Measurements from ENCODE around the gene SLCO3A1. TPM values are rescaled to one million over a fixed set of nuclear protein-coding genes. Genes with fewer than 3 reads are reported as not detected.

SLCO3A1 gene
- total RNA-seq, 1 experiment from 2014 or later = 5.1 TPM

DNA sequence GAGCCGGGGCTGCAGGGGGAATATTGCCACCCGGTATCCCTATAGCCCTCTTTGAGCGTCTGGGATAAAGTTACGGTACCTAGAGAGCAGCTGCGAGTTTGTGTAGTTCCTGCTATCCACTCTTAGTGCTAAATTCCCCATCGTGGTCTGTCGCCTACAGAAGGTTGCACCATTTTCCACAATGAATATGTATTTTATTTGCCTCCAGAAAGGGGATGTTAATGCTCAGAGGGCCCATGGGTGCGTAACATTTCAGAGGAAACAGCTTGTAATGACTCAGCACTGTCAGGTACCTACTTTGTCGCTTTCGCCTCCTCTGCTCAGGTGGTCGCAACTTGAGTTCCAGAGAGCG, 1.1 kb downstream of the SLCO3A1 start:
- DNase-seq (ENCODE audit: low read depth, low spot score) (no peak), ATAC-seq (no peak)
- TF ChIP-seq SIN3A (IDR thresholded peaks at IDR 0.05; ENCODE audit: low read depth) (no peak), RAD21 (IDR thresholded peaks at IDR 0.05; ENCODE audit: low read depth) (no peak), YY1 (IDR thresholded peaks at IDR 0.05; ENCODE audit: extremely low read depth, insufficient replicate concordance, low read depth, low read length) (no peak), FOSL1 (IDR thresholded peaks at IDR 0.05; ENCODE audit: low read depth) (no peak), JUND (IDR thresholded peaks at IDR 0.05) (no peak), ELF1 (IDR thresholded peaks at IDR 0.05; ENCODE audit: borderline replicate concordance, low read depth) (no peak), SRF (IDR thresholded peaks at IDR 0.05; ENCODE audit: low read depth) (no peak), ZNF274 (IDR thresholded peaks at IDR 0.05; ENCODE audit: low read depth, low read length) (no peak), SP1 (IDR thresholded peaks at IDR 0.05; ENCODE audit: low read depth) (no peak), EZH2 (IDR thresholded peaks at IDR 0.05) (no peak), EZH2phosphoT487 (IDR thresholded peaks at IDR 0.05; ENCODE audit: borderline replicate concordance) (no peak)
- TF ChIP-seq, protein P1, sequence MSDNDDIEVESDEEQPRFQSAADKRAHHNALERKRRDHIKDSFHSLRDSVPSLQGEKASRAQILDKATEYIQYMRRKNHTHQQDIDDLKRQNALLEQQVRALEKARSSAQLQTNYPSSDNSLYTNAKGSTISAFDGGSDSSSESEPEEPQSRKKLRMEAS (IDR thresholded peaks at IDR 0.05) = no peak
- BruUV-seq (replicated peaks) = no TSS peak
- Histone ChIP-seq H2AFZ (ENCODE audit: low read depth, low read length, poor library complexity, severe bottlenecking) (no peak overlapping the region), H3K9me2 (ENCODE audit: insufficient read depth) (no peaks in the 10 kb centered on the region), H3K79me2 (ENCODE audit: insufficient read depth, low read length) (no peaks in the 10 kb centered on the region), H3K4me3 (replicated peaks in 1 of 2; ENCODE audit: low read depth in 1 of 2, low read length in 2 of 2) (no peak overlapping the region), H3K27ac (ENCODE audit: low read depth, low read length) (no peak overlapping the region), H3K27me3 (ENCODE audit: insufficient read depth, low read length) (peaks cover 11% of the 10 kb centered on the region; the same call in 1 of the 2 replicates), H3K4me1 (ENCODE audit: control insufficient read depth in 1 of 2, insufficient read depth in 2 of 2, low read length in 2 of 2) (peaks cover 0 to 16% of the 10 kb centered on the region in 2 experiments; a peak in 2 of 4 replicates), H3K9ac (ENCODE audit: low read length) (no peak overlapping the region), H3K9me3 (ENCODE audit: control insufficient read depth in 1 of 2, insufficient read depth in 1 of 2, low read depth in 1 of 2, low read length in 2 of 2) (no peaks in the 10 kb centered on the region), H3K36me3 (ENCODE audit: control insufficient read depth in 1 of 2, insufficient read depth in 2 of 2, low read length in 2 of 2) (no peaks in the 10 kb centered on the region), H4K20me1 (ENCODE audit: insufficient read depth) (no peaks in the 10 kb centered on the region), H3K4me2 (ENCODE audit: low read length) (peak overlapping the region; percentile 95)
- RAD21 ChIA-PET (ENCODE audit: low non-redundant PET in 1 of 2, low total read pairs in 2 of 2, uncharacterized antibody in 2 of 2, unreplicated experiment in 2 of 2) = interaction anchor here in 1 of 2 experiments (0.5 kb wide), 1 partner anchor 29 kb away, joined by 3 read pairs; no protein-coding TSS in a partner anchor
- CTCF ChIA-PET = interaction anchor here (1.0 to 1.3 kb wide), 5 partner anchors 10 to 552 kb away, joined by 3 to 5 read pairs (median 3); no protein-coding TSS in a partner anchor
- POLR2A ChIA-PET = no interaction called here
- intact Hi-C loops (cut with micrococcal nuclease) = loop anchor here (5.0 kb wide), 1 partner anchor 147 kb away; no protein-coding TSS in a partner anchor

DNA sequence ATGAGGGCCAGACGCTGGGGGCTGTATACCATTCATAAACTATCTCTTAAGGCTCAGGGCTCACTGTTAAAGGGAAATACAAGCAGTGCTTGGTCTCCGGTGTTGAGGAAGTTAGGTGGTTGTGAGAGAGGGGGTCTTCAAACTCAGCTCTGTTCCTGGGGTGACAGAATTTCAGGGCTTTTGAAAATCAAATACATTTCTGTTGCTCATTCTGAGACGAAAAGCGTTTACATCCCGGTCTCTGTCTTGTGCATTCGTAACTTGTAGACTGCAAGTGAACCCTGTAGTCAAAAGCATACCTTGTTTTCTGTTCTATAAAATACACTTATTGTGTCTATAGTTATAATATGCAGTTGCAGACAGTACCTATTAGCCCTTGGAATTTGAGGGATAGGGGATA, 1.7 kb downstream of the SLCO3A1 start:
- no peak for TF ChIP-seq POLR2A (IDR thresholded peaks at IDR 0.05; ENCODE audit: borderline replicate concordance, extremely low read depth, insufficient read depth, insufficient read length)
- POLR2A ChIA-PET = no interaction called here
- no peak for ATAC-seq

More for the DNA sequence above, 1.7 kb downstream of the SLCO3A1 start:
- ChIA-PET CTCF (interaction anchor here (1.2 kb wide), 1 partner anchor 149 kb away, joined by 3 read pairs; no protein-coding TSS in a partner anchor), RAD21 (ENCODE audit: low non-redundant PET in 1 of 2, low total read pairs in 2 of 2, uncharacterized antibody in 2 of 2, unreplicated experiment in 2 of 2) (no interaction called here)
- H4K20me1 ChIP-seq (ENCODE audit: insufficient read depth) = no peaks in the 10 kb centered on the region
- H3K27ac ChIP-seq (ENCODE audit: low read depth, low read length) = no peak overlapping the region
- intact Hi-C loops (cut with micrococcal nuclease) = loop anchor here (5.0 kb wide), 2 partner anchors 87 to 207 kb away; no protein-coding TSS in a partner anchor
- no peak overlapping the region for H3K4me3 ChIP-seq (replicated peaks in 1 of 2; ENCODE audit: low read depth in 1 of 2, low read length in 2 of 2)
- H3K9me2 ChIP-seq (ENCODE audit: insufficient read depth) = no peaks in the 10 kb centered on the region
- H3K36me3 ChIP-seq (ENCODE audit: control insufficient read depth in 1 of 2, insufficient read depth in 2 of 2, low read length in 2 of 2) = no peaks in the 10 kb centered on the region
- no peak for DNase-seq (ENCODE audit: low read depth, low spot score)
- H2AFZ ChIP-seq (ENCODE audit: low read depth, low read length, poor library complexity, severe bottlenecking) = no peak overlapping the region
- H3K79me2 ChIP-seq (ENCODE audit: insufficient read depth, low read length) = no peaks in the 10 kb centered on the region
- no TSS peak for BruUV-seq (replicated peaks)
- no peak overlapping the region for H3K9ac ChIP-seq (ENCODE audit: low read length)
- no peaks in the 10 kb centered on the region for H3K9me3 ChIP-seq (ENCODE audit: control insufficient read depth in 1 of 2, insufficient read depth in 1 of 2, low read depth in 1 of 2, low read length in 2 of 2)
- peaks cover 0 to 16% of the 10 kb centered on the region in 2 experiments; a peak in 2 of 4 replicates for H3K4me1 ChIP-seq (ENCODE audit: control insufficient read depth in 1 of 2, insufficient read depth in 2 of 2, low read length in 2 of 2)
- no peak overlapping the region for H3K4me2 ChIP-seq (ENCODE audit: low read length)
- peaks cover 11% of the 10 kb centered on the region; the same call in 1 of the 2 replicates for H3K27me3 ChIP-seq (ENCODE audit: insufficient read depth, low read length)

All from HCT116 (cell line).